Trophoblast cell (in vitro differentiated cells and primary cell): ENCODE results near the gene MRPL40.

Experiments used
- DNase-seq, 2 donors: peaks; one replicate each; pipeline ENCODE4 v3.0.0-alpha.2; 2016
- H2AFZ ChIP-seq: 2 replicates; pipeline ENCODE4 v1.6.1; 2013; ENCODE audit warnings: low read length, moderate library complexity, mild to moderate bottlenecking; ENCODE audit not compliant: insufficient read depth, poor library complexity
- H2AK5ac ChIP-seq: 2 replicates; pipeline ENCODE4 v1.6.1; 2013; ENCODE audit warnings: mild to moderate bottlenecking, low read length
- H2BK120ac ChIP-seq: 2 replicates; pipeline ENCODE4 v1.6.1; 2013; ENCODE audit warnings: low read length, mild to moderate bottlenecking, moderate library complexity; ENCODE audit not compliant: insufficient read depth, poor library complexity
- H2BK12ac ChIP-seq: 2 replicates; pipeline ENCODE4 v1.6.1; 2013; ENCODE audit warnings: mild to moderate bottlenecking, low read length, moderate library complexity
- H2BK5ac ChIP-seq: 2 replicates; pipeline ENCODE4 v1.6.1; 2013; ENCODE audit warnings: low read length, low read depth, moderate library complexity, mild to moderate bottlenecking; ENCODE audit not compliant: poor library complexity
- H3K14ac ChIP-seq: 2 replicates; pipeline ENCODE4 v1.6.1; 2013; ENCODE audit warnings: mild to moderate bottlenecking, low read length
- H3K18ac ChIP-seq: 2 replicates; pipeline ENCODE4 v1.6.1; 2013; ENCODE audit warnings: mild to moderate bottlenecking, low read length
- H3K23ac ChIP-seq: 2 replicates; pipeline ENCODE4 v1.6.1; 2013; ENCODE audit warnings: low read length
- H3K27ac ChIP-seq: 2 replicates; pipeline ENCODE4 v1.5.1; 2013; ENCODE audit warnings: low read depth, mild to moderate bottlenecking, inconsistent platforms, low read length, moderate library complexity
- H3K27me3 ChIP-seq: 2 replicates; pipeline ENCODE4 v1.6.1; 2013; ENCODE audit warnings: inconsistent platforms, mild to moderate bottlenecking, low read length, moderate library complexity; ENCODE audit not compliant: insufficient read depth
- H3K36me3 ChIP-seq, 2 experiments: 1 replicate in 1 of 2; 2 replicates in 1 of 2; pipeline ENCODE4 v1.6.1; 2013; ENCODE audit warnings: low read length in 2 of 2, mild to moderate bottlenecking in 2 of 2, moderate library complexity in 1 of 2; ENCODE audit not compliant: insufficient read depth in 2 of 2, control insufficient read depth in 1 of 2
- H3K4ac ChIP-seq: 2 replicates; pipeline ENCODE4 v1.6.1; 2013; ENCODE audit warnings: low read depth, mild to moderate bottlenecking, low read length, moderate library complexity
- H3K4me1 ChIP-seq, 2 experiments: 1 replicate in 1 of 2; 2 replicates in 1 of 2; pipeline ENCODE4 v1.6.1; 2013; ENCODE audit warnings: low read length in 2 of 2, mild to moderate bottlenecking in 2 of 2, moderate library complexity in 1 of 2; ENCODE audit not compliant: insufficient read depth in 2 of 2, control insufficient read depth in 1 of 2
- H3K4me2 ChIP-seq: 2 replicates; pipeline ENCODE4 v1.6.1; 2013; ENCODE audit warnings: inconsistent platforms, mild to moderate bottlenecking, low read length, moderate library complexity
- H3K4me3 ChIP-seq: 2 replicates; pipeline ENCODE4 v1.5.1; 2013; ENCODE audit warnings: mild to moderate bottlenecking, low read depth, low read length, inconsistent platforms
- H3K79me1 ChIP-seq: one replicate; pipeline ENCODE4 v1.6.1; 2013; ENCODE audit warnings: low read length
- H3K79me2 ChIP-seq: 2 replicates; pipeline ENCODE4 v1.6.1; 2013; ENCODE audit warnings: low read length, mild to moderate bottlenecking; ENCODE audit not compliant: control insufficient read depth, insufficient read depth, poor library complexity
- H3K9ac ChIP-seq: 2 replicates; pipeline ENCODE4 v1.6.1; 2013; ENCODE audit warnings: mild to moderate bottlenecking, low read length
- H3K9me3 ChIP-seq: 2 replicates; pipeline ENCODE4 v1.6.1; 2013; ENCODE audit warnings: low read depth, mild to moderate bottlenecking, control low read depth, inconsistent platforms, low read length; ENCODE audit not compliant: insufficient read depth
- H4K12ac ChIP-seq: 2 replicates; pipeline ENCODE4 v1.6.1; 2013; ENCODE audit warnings: low read depth, mild to moderate bottlenecking, low read length, moderate library complexity
- H4K8ac ChIP-seq: 2 replicates; pipeline ENCODE4 v1.6.1; 2013; ENCODE audit warnings: low read depth, mild to moderate bottlenecking, low read length, moderate library complexity
- H4K91ac ChIP-seq: one replicate; pipeline ENCODE4 v1.6.1; 2013; ENCODE audit warnings: low read depth, mild to moderate bottlenecking, low read length, moderate library complexity
- WGBS: extraction: QIAGEN DNeasy Blood & Tissue Kit; methylation state at CpG from one replicate; pipeline ENCODE4 v1.1.7; 2013; ENCODE audit warnings: missing lambda C conversion rate; ENCODE audit not compliant: insufficient read length, insufficient coverage; ENCODE audit errors: extremely low coverage; 5-methylcytosine and 5-hydroxymethylcytosine counted together

Gene MRPL40

GRCh38 chr22:19429950-19430889 lies 2.1 kb upstream of the MRPL40 start:
- peaks cover 2 to 8% of the 10 kb centered on the region in 2 experiments for H3K36me3 ChIP-seq
- H3K79me1 ChIP-seq = peaks cover 12% of the 10 kb centered on the region
- H3K18ac ChIP-seq = no peak overlapping the region
- no peak overlapping the region for H2AFZ ChIP-seq
- no peak overlapping the region for H3K14ac ChIP-seq
- no peak overlapping the region for H2AK5ac ChIP-seq
- no peak overlapping the region for H2BK12ac ChIP-seq
- H3K79me2 ChIP-seq = peaks cover 16% of the 10 kb centered on the region
- H4K8ac ChIP-seq = no peak overlapping the region
- DNase-seq = no peak
- H3K9me3 ChIP-seq = no peaks in the 10 kb centered on the region
- peaks cover 7 to 12% of the 10 kb centered on the region in 2 experiments for H3K4me1 ChIP-seq
- peak overlapping the region; percentile 87 for H3K4me3 ChIP-seq
- H3K27me3 ChIP-seq = no peaks in the 10 kb centered on the region
- no peak overlapping the region for H3K27ac ChIP-seq
- H3K9ac ChIP-seq = peak overlapping the region; percentile 86
- H3K23ac ChIP-seq = no peak overlapping the region
- H4K91ac ChIP-seq = no peak overlapping the region
- H4K12ac ChIP-seq = no peak overlapping the region
- H3K4ac ChIP-seq = peak overlapping the region; percentile 100
- WGBS = no CpG with 5 or more reads among the region's 12 CpGs
- peak overlapping the region; percentile 72 for H3K4me2 ChIP-seq
- no peak overlapping the region for H2BK120ac ChIP-seq
- H2BK5ac ChIP-seq = no peak overlapping the region

DNA sequence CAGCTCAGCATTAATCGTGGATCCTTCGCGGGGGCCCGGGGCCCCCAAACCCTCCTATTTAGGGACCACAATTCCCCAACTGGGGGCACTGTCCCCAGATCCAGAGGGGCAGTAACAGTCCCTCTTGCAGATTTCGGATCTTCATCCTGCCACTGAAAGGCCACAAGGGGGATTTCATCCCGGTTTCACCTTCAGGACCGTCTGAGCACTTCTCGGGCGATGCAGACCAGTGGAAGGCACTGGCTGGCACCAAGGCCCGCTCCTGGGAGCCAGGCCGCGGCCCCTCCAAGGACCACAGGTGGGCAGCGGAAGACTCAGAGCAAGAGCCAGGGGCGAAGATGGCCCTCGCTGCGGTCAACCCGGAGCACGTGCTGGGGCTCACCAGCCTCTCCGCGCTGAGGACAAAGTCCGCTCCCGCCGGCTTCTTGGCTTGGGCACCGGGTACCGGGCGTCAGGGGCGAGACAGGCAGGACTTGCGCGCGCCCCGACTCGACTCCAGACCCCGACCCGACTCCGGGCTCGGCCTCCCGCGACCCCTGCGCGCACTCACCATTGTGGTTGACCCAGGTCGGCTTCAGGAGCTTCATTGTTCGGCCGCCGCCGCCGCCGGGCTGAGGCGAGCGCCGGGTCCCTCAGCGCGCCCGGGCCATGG lies 1.3 kb upstream of the MRPL40 start:
- H2AK5ac ChIP-seq = peak overlapping the region; percentile 95

GRCh38 chr22:19431649-19432132 lies 654 bp upstream of the MRPL40 start, which contains the start of gene HIRA:
Gene HIRA, minus strand, starts transcription at chr22:19431733. Its CDS starts 257 bp downstream, at chr22:19431476.
- H3K9ac ChIP-seq = peak within 1 kb of the TSS; percentile 92
- WGBS = no CpG with 5 or more reads among the region's 66 CpGs

More for the DNA sequence above, 1.3 kb upstream of the MRPL40 start:
- H2AFZ ChIP-seq = peak overlapping the region; percentile 88
- H3K36me3 ChIP-seq = peaks cover 7 to 13% of the 10 kb centered on the region in 2 experiments
- DNase-seq = peak in 1 of 2 donors; percentile 27
- H3K9ac ChIP-seq = peak overlapping the region; percentile 86
- no peak overlapping the region for H3K23ac ChIP-seq
- H4K91ac ChIP-seq = peak overlapping the region; percentile 86
- H3K18ac ChIP-seq = peak overlapping the region; percentile 88
- H3K14ac ChIP-seq = peak overlapping the region; percentile 86
- peaks cover 7 to 12% of the 10 kb centered on the region in 2 experiments for H3K4me1 ChIP-seq
- peaks cover 12% of the 10 kb centered on the region for H3K79me1 ChIP-seq
- H3K4me2 ChIP-seq = peak overlapping the region; percentile 72
- H2BK12ac ChIP-seq = no peak overlapping the region
- peak overlapping the region; percentile 87 for H3K4me3 ChIP-seq
- H2BK120ac ChIP-seq = peak overlapping the region; percentile 58
- H2BK5ac ChIP-seq = peak overlapping the region; percentile 38
- H3K27me3 ChIP-seq = no peaks in the 10 kb centered on the region
- H4K8ac ChIP-seq = peak overlapping the region; percentile 96
- peak overlapping the region; percentile 100 for H3K4ac ChIP-seq
- peak overlapping the region; percentile 89 for H4K12ac ChIP-seq
- peaks cover 16% of the 10 kb centered on the region for H3K79me2 ChIP-seq
- H3K27ac ChIP-seq = peak overlapping the region; percentile 27
- WGBS = no CpG with 5 or more reads among the region's 53 CpGs
- H3K9me3 ChIP-seq = no peaks in the 10 kb centered on the region

GRCh38 chr22:19434401-19434800 lies 2.1 kb downstream of the MRPL40 start:
- no CpG with 5 or more reads among the region's 7 CpGs for WGBS

More at GRCh38 chr22:19431649-19432132, 654 bp upstream of the MRPL40 start, which contains the start of gene HIRA:
- H3K27ac ChIP-seq = peak within 1 kb of the TSS; percentile 73
- H4K12ac ChIP-seq = peak within 1 kb of the TSS; percentile 89
- peak; percentile 71 to 84 for DNase-seq
- H2BK12ac ChIP-seq = no peak within 1 kb of the TSS
- peak within 1 kb of the TSS; percentile 95 for H2AK5ac ChIP-seq
- H2BK5ac ChIP-seq = peak within 1 kb of the TSS; percentile 53
- peak within 1 kb of the TSS; percentile 93 for H3K14ac ChIP-seq
- peak within 1 kb of the TSS; percentile 87 for H3K4me3 ChIP-seq
- H4K91ac ChIP-seq = peak within 1 kb of the TSS; percentile 89
- H3K27me3 ChIP-seq = no peaks in the 10 kb centered on the region
- peak within 1 kb of the TSS; percentile 100 for H3K4ac ChIP-seq
- no peaks in the 10 kb centered on the region for H3K9me3 ChIP-seq
- peaks cover 16% of the 10 kb centered on the region for H3K79me2 ChIP-seq
- H3K18ac ChIP-seq = peak within 1 kb of the TSS; percentile 88
- peaks cover 12% of the 10 kb centered on the region for H3K79me1 ChIP-seq
- peaks cover 9 to 14% of the 10 kb centered on the region in 2 experiments for H3K36me3 ChIP-seq
- peak within 1 kb of the TSS; percentile 97 for H4K8ac ChIP-seq
- peak within 1 kb of the TSS; percentile 88 for H2AFZ ChIP-seq
- H2BK120ac ChIP-seq = peak within 1 kb of the TSS; percentile 67
- H3K4me2 ChIP-seq = peak within 1 kb of the TSS; percentile 94
- H3K23ac ChIP-seq = no peak within 1 kb of the TSS
- peaks cover 7 to 12% of the 10 kb centered on the region in 2 experiments for H3K4me1 ChIP-seq

More at GRCh38 chr22:19434401-19434800, 2.1 kb downstream of the MRPL40 start:
- Histone ChIP-seq H3K23ac (no peak overlapping the region), H3K4me3 (no peak overlapping the region), H3K9me3 (no peaks in the 10 kb centered on the region), H2BK12ac (no peak overlapping the region), H2AK5ac (no peak overlapping the region), H3K27ac (no peak overlapping the region), H3K4ac (no peak overlapping the region), H3K18ac (no peak overlapping the region), H2BK5ac (no peak overlapping the region), H2AFZ (no peak overlapping the region), H3K9ac (no peak overlapping the region), H3K4me1 (peaks cover 7 to 12% of the 10 kb centered on the region in 2 experiments), H3K79me2 (peaks cover 15% of the 10 kb centered on the region), H3K14ac (no peak overlapping the region), H4K91ac (no peak overlapping the region), H3K4me2 (no peak overlapping the region), H3K36me3 (peaks cover 9 to 16% of the 10 kb centered on the region in 2 experiments), H4K8ac (no peak overlapping the region), H4K12ac (no peak overlapping the region), H3K79me1 (peaks cover 12% of the 10 kb centered on the region), H2BK120ac (no peak overlapping the region), H3K27me3 (no peaks in the 10 kb centered on the region)
- no peak for DNase-seq
